GM19193 (cell line): ENCODE measurements around the gene ZC3H7B.

ENCODE experiments used
- POLR2A ChIP-seq: IDR thresholded peaks from 4 replicates; pipeline ENCODE4 v1.6.1; 2011; ENCODE audit not compliant: insufficient read depth, insufficient read length; ENCODE audit errors: extremely low read depth

Gene ZC3H7B

DNA sequence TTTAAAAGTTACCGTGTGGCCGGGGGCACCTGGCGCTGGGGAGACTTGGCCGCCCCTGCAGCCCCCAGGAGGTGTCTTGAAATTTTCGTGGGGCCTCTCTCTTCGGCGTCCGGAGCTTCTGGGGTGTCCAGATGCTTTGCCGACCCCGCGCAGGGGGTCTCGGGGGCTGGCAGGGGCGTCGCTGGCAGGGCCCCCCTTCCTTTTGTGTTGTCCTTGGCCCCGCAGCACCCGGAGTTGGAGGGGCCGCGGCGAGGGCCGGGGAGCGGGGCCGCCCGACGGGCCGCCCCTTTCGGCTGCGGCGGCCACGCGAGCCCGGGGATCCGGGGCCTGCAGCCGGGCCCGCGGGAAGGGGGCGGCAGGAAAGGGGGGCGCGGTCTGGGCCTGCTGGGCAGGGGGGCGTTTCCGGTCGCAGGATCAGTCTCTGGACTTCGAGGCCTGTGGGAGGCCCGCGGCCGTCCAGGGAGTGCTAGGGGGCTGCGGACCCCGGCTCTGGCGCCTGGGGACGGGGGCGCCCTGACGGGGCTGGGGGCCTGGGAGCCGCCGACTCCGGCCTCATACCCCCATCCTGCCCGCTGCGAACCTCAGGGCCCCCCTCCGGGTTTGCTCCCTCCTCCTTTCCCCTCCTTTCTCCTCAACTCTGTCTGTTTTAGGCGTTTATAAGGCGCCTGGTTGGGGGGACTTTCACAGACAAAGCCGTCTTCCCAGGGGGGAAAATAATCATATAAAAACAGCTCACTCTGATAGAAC is 869 bp downstream of the ZC3H7B start:
- no peak for TF ChIP-seq POLR2A

DNA sequence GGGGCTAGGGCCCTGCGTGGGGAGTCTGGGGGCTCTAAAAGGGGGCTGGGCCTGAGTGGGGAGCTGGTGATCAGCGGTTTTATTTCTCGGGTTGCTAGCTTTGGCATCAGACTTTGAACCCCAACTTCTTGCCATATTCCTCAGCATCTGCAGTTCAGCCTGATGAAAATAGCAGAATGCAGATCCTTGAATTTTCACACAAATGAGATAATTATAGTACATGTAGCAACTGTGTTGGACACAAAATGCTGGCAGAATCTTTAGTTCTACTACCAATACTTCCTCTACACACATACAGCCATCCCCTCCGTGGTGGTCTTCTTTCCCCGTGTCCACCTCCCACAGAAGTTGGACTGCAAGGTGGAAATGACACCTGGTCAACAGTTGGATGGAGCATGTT is 1.5 kb downstream of the ZC3H7B start:
- TF ChIP-seq POLR2A: no peak

DNA sequence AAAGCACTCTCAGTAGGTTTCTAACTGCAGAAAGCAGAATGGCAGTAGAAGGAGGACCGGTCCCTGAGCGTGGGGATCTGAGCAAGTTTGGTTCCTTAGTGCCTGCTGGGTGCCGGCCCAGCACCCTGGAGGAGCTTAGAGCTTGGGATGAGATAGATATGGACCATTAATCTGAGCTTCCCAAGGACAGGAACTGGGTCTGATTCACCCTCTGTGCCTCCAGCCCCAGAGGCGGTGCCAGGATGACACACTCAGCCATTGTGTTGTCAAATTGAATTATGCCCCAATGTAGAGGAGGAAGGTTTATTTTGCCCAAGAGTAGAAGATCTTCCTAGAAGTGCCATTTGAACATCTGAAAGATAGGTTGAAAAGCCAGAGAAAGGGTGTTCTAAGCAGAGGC is 4.3 kb downstream of the ZC3H7B start:
- TF ChIP-seq POLR2A: no peak

DNA sequence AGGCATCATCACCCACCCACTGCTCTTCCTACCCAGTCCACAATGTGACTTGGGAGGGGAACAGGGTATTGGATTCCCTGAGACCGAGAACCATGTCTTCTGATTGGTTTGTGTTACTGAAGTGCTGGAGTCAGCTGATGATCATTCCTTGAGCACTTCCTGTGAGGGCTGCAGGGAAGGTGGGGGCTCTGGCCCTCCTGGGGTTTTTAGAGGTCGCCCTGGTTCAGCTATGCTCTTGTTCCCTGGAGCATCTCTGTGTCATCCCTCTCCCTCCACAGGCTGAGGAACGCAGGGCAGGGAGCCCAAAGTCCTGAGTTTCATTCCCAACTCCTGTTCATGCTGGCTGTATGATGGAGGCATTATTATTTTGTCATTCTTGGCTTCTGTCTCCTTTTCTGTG is 6.7 kb downstream of the ZC3H7B start:
- no peak for TF ChIP-seq POLR2A

DNA sequence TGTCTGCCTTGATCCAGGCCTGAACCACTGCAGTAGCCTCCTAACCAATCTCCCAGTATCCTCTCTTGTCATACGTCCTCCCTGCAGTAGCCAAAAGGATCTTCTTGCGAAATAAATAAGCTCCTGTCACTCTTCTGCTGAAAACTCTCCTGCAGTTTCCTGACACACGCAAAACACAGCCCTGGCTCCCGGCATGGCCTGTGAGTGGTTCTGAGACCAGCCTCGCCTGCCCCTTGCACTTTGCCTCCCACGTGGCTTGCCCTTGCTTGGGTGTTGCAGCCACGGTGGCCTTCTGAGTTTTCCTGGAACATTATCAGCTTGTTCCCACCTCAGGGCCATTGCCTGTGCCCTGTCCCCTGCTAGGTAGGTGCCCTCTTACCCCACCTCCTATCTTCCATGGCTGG is 7.2 kb downstream of the ZC3H7B start:
- TF ChIP-seq POLR2A: no peak

DNA sequence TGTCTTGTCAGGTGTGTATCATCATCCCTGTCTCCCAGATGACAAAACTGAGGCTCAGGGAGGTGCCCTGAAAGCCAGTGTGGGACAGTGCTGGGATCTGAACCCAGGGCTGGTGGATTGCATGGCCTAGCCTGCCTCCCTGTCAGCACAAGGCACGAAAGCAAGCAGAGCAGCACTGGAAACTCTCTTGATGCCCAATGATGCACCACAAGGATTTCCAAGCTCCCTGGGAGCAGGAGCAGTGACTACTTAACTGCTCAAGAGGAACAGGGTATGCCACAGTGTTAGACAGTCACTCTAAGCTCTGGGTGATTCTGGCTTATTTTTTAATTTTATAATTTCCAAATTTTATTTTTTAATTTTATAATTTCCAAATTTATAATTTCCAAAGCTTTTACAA is 9.0 kb downstream of the ZC3H7B start:
- TF ChIP-seq POLR2A: no peak

DNA sequence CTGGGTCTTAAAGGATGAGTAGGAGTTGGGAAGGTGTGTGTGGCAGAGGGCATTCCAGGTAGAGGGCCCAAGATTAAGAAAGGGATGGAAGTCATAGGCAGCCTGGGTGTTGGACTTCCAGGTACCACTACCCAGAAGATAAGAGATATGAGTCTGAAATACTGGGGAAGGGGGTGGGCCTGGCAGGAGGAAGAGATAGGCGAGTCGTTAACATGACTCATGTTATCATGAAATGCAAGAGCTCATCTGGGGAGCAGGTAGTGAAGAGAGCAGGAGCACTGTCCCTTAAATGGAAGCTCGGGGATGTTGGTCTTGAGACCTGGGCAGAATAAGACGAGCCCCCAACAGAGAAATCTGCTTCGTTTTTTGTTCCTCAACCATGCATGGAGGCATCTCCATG is 10.2 kb downstream of the ZC3H7B start:
- TF ChIP-seq POLR2A: no peak

DNA sequence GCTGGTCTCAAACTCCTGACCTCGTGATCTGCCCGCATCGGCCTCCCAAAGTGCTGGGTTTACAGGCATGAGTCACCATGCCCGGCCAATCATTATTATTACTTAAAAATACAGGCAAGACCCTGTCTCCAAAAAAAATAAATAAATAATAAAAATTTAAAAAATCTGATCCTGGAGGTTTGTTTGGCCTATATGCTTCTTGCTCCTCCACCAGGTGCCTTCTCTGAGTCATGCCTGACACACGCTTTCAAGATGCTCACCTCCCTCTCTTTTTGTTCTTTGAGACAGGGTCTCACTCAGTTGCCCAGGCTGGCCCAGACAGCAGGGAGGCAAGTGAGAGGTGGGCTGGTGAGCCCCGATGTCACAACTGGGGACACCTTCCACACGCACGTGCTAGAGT is 13.5 kb downstream of the ZC3H7B start:
- TF ChIP-seq POLR2A: no peak

DNA sequence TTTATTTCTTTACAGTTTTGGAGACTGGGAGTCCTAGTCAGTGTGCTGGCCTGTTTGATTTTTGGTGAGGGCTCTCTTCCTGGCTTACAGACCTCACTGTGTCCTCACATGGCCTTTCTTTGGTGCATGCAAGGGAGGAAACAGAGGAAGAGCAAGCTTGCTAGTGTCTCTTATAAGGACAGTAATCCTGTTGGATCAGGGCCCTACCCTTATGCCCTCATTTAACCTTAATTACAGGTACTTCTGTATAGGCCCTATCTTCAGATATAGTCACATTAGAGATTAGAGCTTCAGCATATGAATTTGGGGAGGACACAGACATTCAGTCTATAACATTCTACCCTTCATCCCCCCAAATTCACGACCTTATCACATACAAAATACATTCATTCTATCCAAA is 14.3 kb downstream of the ZC3H7B start:
- TF ChIP-seq POLR2A: no peak

DNA sequence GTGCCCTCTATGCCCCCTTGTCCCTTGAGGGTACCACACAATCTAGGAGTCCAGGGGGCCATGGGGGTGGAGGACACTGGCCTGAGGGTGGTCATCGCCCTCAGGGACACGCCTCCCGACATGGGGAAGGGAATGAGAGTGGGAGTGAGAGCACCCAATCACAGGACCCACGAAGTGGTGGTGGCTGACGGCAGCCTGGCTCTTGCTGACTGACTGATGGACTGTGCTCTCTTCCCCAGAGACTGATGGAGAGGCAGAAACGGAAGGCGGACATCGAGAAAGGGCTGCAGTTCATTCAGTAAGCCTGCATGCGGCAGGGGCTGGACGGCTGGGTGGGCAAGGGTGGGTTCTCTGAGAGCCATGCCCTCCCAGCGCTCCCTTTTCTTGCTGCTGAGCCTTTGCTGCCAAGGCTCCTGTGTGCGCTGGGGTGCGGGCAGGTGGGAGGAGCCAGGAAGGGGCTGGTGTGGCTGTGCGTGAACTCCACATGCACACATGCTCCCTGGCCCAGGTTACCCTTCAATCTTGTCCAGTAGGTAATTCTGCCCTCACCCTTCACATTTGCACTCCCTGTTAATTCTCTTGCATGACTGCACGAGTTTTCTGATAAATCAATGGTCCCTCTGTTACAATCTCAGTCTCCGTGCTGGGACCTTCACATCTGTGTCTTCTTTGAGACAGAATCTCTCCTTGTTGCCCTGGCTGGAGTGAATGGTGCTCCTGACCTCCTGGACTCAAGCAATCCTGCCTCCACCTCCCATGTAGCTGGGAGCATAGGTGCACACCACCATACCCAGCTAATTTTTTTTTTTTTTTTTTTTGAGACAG is 19.3 kb downstream of the ZC3H7B start:
- no peak for TF ChIP-seq POLR2A

DNA sequence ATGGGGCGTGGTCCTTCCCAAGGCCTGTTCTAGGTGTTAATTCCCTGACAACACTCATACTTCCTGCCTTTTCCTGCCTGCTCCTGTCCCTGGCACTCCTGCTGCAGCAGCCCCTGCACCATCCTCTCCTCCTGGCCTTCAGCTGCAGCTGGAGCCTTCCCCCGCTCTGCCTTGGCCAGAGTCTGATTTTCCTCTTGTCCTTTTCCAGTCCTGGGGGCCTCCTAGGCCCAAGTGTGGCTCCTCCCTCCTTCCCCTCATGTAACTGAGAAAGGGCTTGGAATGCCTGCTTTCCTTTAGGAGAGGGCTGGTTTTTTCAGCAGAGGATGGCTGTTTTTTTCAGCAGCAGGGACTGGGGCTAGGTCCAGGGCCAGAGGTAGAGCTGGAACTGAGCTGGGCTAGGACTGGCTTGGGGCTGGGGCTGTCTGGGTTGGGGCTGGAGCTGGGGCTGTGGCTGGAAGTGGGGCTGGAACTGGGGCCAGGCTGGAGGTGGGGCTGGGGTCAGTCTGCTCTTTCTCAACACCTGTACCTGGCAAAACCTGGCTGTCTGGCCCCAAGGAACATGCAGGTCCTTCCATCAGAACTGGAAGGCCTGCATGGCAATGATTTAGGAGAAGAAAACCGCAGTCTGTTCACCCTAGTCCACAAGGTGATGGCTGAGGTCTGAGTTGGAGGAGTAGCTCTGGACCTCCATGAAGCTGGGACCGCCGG is 23.6 kb downstream of the ZC3H7B start:
- TF ChIP-seq POLR2A: no peak

DNA sequence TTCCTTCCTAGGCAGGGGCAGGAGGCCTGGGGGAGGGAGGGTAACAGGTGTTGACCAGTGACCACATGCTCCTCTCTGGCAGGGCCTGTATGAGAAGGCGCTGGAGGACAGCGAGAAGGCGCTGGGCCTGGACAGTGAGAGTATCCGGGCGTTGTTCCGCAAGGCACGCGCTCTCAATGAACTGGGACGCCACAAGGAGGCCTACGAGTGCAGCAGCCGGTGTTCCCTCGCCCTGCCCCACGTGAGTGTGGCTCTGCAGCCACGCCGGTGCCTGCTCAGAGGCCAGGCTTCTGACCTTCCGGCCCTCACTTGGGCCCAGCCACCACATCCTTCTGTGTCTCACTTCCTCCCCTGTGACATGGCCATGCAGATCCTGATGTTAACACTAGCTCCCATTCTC is 25.8 kb downstream of the ZC3H7B start:
- TF ChIP-seq POLR2A: no peak

DNA sequence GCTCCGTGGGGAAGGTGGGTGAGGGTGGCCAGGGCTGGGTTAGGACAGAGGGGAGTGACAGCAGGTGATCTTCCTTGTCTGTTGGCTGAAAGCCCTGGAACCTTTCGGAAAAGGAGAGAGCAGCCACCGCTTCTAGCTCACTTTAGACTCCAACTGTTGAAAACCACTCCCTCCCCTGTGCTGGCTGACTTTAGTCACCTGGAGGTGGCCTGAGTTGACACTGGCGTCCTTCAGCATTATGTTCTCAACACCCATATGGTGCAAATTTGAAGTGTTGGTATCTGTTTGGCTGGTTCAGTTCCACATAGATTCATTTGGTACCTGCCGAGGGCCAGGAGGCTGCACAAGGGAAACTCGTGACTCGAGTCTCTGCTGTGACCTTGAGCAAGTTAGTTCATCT is 28.8 kb downstream of the ZC3H7B start:
- no peak for TF ChIP-seq POLR2A

DNA sequence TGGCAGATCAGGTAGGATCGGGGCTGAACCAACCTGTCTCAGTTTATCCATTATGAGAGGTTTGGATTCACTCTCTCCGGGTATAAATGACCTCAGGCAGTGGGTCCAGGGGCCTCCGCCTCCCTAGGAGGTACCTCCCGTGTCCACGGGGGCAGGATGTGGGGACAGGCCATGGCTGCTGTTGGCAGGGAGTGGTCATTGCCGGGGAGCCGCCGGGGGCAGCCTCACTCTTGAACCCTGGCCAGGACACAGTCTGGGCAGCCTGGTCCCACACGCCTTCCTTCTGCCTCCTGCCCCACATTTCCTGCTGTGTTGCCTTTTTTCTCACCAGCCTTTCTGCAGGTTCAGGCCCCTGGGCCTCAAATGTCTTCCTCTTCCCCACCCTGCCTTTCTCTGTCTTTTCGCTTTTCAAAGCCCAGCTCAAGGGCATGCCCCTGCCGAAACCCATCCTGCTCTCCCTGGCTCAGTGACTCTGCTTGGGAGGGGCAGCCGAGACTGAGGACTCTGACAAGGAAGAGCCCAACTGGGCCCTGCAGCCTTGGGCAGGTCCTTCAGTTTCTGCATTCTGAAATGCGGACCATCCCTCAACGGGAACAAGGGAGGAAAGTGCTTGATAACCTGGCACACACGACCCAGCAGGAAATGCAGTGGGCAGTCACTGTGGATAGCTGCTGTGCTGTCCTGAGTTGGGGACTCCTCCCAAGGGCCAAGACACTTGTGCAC is 31.1 kb downstream of the ZC3H7B start:
- no peak for TF ChIP-seq POLR2A

DNA sequence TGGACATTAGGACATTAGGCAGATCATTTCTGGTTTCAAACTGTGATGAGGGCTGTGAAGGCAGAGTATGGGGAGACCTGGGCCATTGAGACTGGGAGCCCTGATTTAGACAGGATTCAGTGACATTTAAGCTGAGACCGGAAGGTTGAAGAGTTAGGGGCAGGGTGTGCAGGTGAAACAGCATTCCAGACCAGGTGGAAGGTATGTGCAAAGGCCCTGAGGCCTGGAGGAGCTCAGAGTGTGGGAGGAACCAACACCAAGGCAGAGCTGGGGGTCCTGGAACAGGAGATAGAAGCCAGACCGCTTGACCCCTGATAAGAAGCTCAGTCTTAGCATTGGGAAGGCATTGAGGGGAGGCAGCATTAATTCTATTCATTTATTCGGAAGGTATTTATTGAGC is 32.5 kb downstream of the ZC3H7B start:
- no peak for TF ChIP-seq POLR2A

DNA sequence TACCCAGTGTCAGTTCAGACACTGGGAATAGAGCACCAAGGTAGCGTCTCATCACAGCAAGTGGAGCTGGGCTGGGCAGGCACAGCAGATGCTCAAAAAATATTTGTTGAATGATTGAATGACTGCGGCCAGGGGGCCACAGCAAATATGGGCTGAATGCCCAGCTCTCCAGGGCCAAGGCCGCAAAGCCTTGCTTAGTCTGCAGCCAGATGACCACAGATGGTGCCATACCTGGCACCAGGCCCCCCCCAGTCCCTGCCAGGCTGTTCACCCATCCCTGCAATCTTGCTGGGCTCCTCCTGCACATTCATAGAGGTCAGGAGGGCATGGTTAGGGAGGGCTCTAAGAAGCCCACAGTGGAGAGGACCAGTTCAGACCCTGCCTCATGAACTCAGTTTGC is 32.9 kb downstream of the ZC3H7B start:
- TF ChIP-seq POLR2A: no peak
